Left colon (tissue), 2 donors: ENCODE data around the gene PAFAH1B1. TPM values are rescaled to one million over a fixed set of nuclear protein-coding genes. Genes with fewer than 3 reads are reported as not detected.

ENCODE experiments used
- ATAC-seq: fragments of 200-7000 bp; cut with Tn5 transposase; one replicate; pipeline ENCODE4 v1.9.1; 2020; ENCODE audit warnings: mild to moderate bottlenecking, moderate library complexity
- DNase-seq, 2 donors: peaks; one replicate each; pipeline ENCODE4 v3.0.0-alpha.2; 2020
- intact Hi-C, 2 donors: fragments of 100-400 bp; cut with DNase I in 1 of 2; cut with micrococcal nuclease in 1 of 2; formaldehyde crosslinking; loops; one replicate each; pipeline versions ENCODE4 v1.11.2 to v1.14.0; 2022; cut with DNase I, micrococcal nuclease
- total RNA-seq, 2 donors: library from RNA; stranded (reverse); fragmentation: NEBNext Ultra II Directional; extraction: Animal tissue kit (Norgen Biotek cat#: 25700); gene quantifications; one replicate each; pipeline ENCODE4 v1.2.1, GENCODE V29; 2021
- donor health status: DM: no; HTN: no; CAD: no.
- donor health status: DM: yes; HTN: yes; CAD: no.

The PAFAH1B1 gene
- total RNA-seq, 2 donors from 2014 or later: 117 to 120 TPM

- ATAC-seq (no peak), DNase-seq (peak in 1 of 2 donors; percentile 51)
- intact Hi-C loops: no loop called here
These were observed 114.5 kb downstream of the PAFAH1B1 start for GRCh38 chr17:2707721-2708584.

- ATAC-seq (no peak), DNase-seq (peak in 1 of 2 donors; percentile 30)
- intact Hi-C loops: no loop called here
These were observed 115.2 kb downstream of the PAFAH1B1 start for GRCh38 chr17:2708585-2709182.

GRCh38 chr17:2709183-2709661 is 115.8 kb downstream of the PAFAH1B1 start:
- peak; percentile 87 to 88 for DNase-seq
- intact Hi-C loops: no loop called here
- peak; percentile 65 for ATAC-seq

DNA sequence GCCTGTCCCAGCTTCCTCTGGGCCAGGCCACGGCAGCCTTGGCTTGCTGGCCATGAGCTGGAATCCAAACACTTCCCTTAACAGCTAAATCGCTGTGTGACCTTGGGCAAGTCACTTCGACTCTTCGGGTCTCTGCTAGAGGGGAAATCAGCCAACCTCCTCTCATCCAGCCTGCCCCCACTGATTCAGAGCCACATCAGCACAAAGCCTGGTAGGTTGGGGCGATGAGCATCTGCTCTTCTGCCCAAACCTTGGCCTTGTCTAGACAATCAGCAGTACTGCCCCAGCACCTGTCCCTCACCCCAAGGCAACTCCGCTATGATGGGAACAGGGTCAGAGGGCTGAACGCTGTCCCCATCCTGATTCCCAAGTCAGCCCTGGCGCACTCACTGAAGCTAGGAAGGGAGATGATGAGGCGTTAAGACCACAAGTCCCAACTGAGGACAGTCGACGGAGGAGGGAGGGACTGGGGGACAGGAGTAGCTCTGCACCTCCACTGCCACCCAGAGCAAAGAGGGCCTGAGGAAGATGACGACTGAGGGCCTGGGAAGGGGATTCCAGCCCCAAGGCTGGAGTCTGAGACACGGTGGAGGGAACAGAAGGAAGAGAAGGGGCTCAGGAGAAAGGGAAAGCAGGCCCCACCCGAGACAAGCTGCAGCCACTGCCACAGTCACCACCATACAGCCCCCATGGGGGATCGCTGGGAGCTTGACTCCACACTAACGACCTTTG is 116.8 kb downstream of the PAFAH1B1 start:
- no peak for ATAC-seq
- intact Hi-C loops: no loop called here

GRCh38 chr17:2710803-2711607 is 117.6 kb downstream of the PAFAH1B1 start:
- ATAC-seq: peak; percentile 17
- peak; percentile 43 to 58 for DNase-seq
- intact Hi-C loops: no loop called here

More for the DNA sequence above, 116.8 kb downstream of the PAFAH1B1 start:
- peak in 1 of 2 donors; percentile 31 for DNase-seq

DNA sequence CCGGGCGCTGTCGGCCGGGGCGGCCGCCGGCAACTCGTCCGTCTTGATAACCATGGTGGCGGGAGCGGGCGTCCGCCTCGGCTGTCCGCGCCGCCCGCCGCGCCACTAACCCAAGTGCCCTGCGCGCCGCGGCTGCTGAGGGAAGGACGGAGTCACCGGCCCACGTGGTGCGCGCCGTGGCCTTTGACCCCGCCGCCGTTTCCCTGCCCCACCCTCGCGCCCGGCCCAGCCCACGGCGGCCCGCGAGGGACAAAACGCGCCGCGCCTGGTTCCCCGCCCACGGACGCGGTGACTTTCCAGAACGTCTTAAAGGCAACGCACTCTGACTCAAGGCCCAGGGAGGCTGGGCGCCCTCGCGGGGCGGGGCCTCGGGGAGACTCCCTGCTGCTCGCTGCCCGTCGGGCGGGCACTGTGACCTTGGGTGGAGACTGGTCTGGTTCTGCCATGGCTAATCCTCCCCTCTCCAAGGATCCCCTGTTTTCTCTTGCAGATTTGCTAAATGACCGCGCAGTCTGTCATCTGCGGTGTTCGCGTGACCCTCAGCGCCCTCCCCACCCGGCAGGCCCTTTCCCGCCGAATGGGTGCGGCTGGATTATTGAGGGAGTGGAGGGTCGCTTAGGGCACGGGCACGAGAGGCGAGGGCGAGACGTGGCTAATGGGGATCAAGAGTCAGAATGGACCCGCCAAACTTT is 118.3 kb downstream of the PAFAH1B1 start, which contains the start of gene CLUH:
CLUH (minus strand) TSS at position 157 of the 692 bp plus-strand sequence; CDS start at position 54, 103 bp downstream.
- DNase-seq (peak; percentile 97), ATAC-seq (peak; percentile 78)
- intact Hi-C loops: no loop called here

GRCh38 chr17:2712300-2713043 is 119.0 kb downstream of the PAFAH1B1 start:
- intact Hi-C loops: no loop called here
- DNase-seq (no peak), ATAC-seq (peak; percentile 11)

GRCh38 chr17:2713881-2714280 is 120.4 kb downstream of the PAFAH1B1 start:
- DNase-seq (no peak), ATAC-seq (no peak)
- intact Hi-C loops: no loop called here

DNA sequence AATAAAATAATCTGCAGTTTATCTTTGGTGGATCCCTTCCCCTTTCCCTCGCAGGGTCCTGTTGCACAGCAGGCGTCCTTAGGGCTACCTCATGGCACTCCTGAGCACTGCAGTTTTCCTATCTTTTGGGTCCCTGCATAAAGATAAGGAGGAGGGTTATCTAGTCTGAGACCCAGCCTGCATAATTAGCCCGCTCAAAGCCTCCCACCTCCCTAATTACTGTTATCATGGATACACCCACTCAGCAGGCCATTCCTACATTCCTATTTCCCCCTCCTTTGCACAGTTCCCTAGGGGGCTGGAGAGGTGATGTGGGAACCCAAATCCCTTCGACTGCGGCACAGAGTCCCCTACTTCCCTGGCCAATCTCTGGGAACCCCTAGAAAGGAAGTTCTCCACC is 123.2 kb downstream of the PAFAH1B1 start:
- intact Hi-C loops: no loop called here
- DNase-seq: no peak
- ATAC-seq: no peak

DNA sequence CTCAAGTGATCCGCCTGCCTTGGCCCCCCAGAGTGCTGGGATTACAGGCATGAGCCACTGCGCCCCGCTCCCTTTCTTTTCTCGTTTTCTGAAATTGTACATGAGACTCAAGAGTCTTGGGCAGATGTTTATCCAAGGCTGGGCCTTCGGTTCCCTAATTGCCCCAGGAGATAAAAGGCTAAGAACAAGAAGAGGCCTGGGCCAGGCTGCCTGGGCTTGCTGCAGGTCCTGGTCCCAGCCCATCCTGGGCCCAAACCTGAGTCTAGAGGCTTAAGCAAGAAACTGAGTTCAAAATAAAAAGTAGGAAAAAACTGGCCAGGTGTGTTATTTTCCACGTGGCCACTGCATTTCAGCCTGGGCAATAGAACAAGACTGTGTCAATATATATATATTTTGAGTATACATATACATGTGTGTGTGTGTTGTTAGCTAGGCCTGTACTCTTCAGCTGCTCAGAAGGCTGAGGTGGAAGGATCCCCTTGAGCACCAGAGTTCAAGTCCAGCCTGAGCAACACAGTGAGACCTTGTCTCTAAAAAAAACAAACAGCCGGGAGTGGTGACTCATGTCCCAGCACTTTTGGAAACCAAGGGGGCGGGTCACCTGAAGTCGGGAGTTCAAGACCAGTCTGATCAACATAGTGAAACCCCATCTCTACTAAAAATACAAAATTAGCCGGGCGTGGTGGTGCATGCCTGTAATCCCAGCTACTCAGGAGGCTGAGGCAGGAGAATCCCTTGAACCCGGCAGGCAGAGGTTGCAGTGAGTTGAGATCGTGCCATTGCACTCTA is 124.9 kb downstream of the PAFAH1B1 start:
- ATAC-seq: peak; percentile 47
- DNase-seq: no peak
- intact Hi-C loops: no loop called here

DNA sequence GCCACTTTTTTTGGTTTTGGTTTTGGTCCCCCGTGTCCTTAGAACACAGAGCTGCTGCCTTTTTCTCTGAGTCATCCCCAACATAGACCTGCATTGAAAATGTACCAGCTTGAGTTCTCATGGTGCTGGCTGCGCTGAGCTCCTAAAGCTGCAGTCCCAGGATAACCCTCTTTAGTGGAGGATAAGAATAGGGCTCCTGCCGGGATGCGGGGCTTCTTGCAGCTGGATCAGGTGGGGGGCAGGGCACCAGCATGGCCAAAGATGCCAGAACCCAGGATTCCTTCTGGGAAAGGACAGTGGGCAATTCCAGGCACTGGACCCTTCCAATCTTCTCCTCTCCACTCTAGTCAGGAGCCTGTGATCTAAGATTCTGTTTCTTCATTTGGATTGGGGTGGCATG is 126.4 kb downstream of the PAFAH1B1 start:
- ATAC-seq (no peak), DNase-seq (no peak)
- intact Hi-C loops: no loop called here

- no peak for ATAC-seq
- intact Hi-C loops: no loop called here
- DNase-seq: no peak
These were observed 128.1 kb downstream of the PAFAH1B1 start for GRCh38 chr17:2721603-2722002.

DNA sequence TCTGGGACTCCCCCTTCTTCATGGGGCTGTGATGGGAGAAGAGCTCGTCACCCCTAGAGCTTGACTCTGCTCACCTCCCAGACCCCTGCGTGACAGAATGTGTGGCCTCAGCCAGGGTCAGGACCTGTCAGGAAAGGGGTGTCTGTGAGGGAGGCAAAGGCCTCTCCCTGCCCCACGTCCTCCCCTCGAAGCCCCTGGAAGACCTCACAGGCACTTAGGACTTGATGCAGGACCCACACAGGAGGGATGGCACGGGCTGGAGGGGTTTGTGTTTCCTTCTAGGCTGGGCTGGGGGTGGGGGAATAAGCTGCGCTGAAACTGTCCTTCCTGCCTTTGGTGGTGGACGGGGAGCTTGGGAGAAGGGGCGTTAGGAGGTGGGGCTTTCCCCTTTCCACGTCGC is 129.2 kb downstream of the PAFAH1B1 start:
- no peak for ATAC-seq
- DNase-seq: no peak
- intact Hi-C loops: no loop called here

- ATAC-seq (peak; percentile 70), DNase-seq (peak; percentile 62 to 66)
- intact Hi-C loops: no loop called here
These were observed 130.1 kb downstream of the PAFAH1B1 start for GRCh38 chr17:2723505-2723996.

GRCh38 chr17:2723997-2724783 is 130.7 kb downstream of the PAFAH1B1 start:
- peak; percentile 66 for ATAC-seq
- DNase-seq: peak; percentile 74 to 77
- intact Hi-C loops: no loop called here

GRCh38 chr17:2724784-2725164 is 131.3 kb downstream of the PAFAH1B1 start:
- DNase-seq (peak; percentile 54 to 73), ATAC-seq (peak; percentile 73)
- intact Hi-C loops: no loop called here
